GM18517 (cell line): ENCODE measurements around the gene SCART1.
"Not testable (repeated sequence)": the region's sequence is repeated elsewhere in the genome, so short reads cannot be mapped to it uniquely, and the experiment has no call there.

Experiments used
- ATAC-seq: cut with Tn5 transposase; IDR thresholded peaks from one replicate; pipeline ENCODE4 v1.9.1; 2021; ENCODE audit warnings: mild to moderate bottlenecking, moderate library complexity; ENCODE audit not compliant: unreplicated experiment

The SCART1 gene

GRCh38 chr10:133511408-133511807 is 57.7 kb downstream of the SCART1 start:
- no peak for ATAC-seq

GRCh38 chr10:133511907-133512528 is 58.3 kb downstream of the SCART1 start:
- no peak for ATAC-seq

DNA sequence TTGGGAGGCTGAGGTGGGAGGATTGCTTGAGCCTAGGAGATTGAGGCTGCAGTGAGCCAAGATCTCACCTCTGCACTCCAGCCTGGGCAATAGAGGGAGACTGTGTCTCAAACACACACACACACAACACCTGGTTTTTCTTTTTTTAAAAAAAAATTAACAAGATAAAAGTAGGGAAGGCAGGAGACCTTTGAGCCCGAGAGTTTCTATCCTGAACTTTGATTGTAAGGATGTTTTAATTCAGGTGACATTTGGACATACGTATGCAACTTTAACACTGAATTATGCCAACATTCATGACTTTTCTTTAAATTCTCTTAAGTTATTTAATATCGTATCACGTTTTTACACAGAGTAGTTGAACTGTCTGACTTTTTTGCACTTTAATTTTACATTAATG is 61.7 kb downstream of the SCART1 start:
- no peak for ATAC-seq

- ATAC-seq = no peak
Measured at GRCh38 chr10:133516057-133516456, 62.3 kb downstream of the SCART1 start.

DNA sequence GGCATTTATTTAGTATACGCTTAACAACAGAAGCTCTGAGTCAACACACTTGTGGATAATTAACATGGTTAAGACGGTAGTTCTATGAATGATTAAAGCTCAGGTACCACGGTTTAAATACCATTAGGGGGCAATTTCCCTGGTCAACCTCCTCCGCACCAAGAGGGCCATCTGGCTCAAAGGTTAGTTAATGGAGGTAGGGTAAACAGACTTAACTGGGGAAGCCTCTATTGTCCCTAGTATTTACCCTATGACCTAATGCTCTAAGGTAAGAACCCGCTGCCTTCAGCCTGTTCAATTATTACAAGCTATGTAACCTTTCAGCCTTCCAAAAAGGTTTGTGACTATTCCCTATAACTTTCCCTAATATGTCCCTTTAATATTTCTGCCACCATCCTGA is 64.8 kb downstream of the SCART1 start:
- ATAC-seq = not testable (repeated sequence)
